Suprapubic skin (tissue), 4 donors: Measurements from ENCODE around the gene MED13L. TPM values are rescaled to one million over a fixed set of nuclear protein-coding genes. Genes with fewer than 3 reads are reported as not detected.

Experiments
- DNase-seq, 2 donors: peaks; one replicate each; pipeline ENCODE4 v3.0.0-alpha.2; 2019; ENCODE audit warnings: low spot score in 2 of 2
- H3K27ac ChIP-seq: fragments of 200-600 bp; sonication (generic); one replicate; pipeline ENCODE4 v1.5.1; 2019
- H3K27me3 ChIP-seq: fragments of 200-600 bp; sonication (generic); one replicate; pipeline ENCODE4 v1.5.1; 2019
- H3K36me3 ChIP-seq: fragments of 200-600 bp; sonication (generic); one replicate; pipeline ENCODE4 v1.5.1; 2019
- H3K4me1 ChIP-seq: fragments of 200-600 bp; sonication (generic); one replicate; pipeline ENCODE4 v1.5.1; 2019
- H3K4me3 ChIP-seq: fragments of 200-600 bp; sonication (generic); one replicate; pipeline ENCODE4 v1.5.1; 2019; ENCODE audit warnings: mild to moderate bottlenecking
- H3K9me3 ChIP-seq: fragments of 200-600 bp; sonication (generic); one replicate; pipeline ENCODE4 v1.5.1; 2019
- EP300 ChIP-seq: sonication (generic); formaldehyde crosslinking; IDR thresholded peaks from one replicate; pipeline ENCODE4 v1.6.1; 2017; ENCODE audit warnings: antibody characterized with exemption
- POLR2A ChIP-seq, 2 donors: fragments of 450-650 bp; IDR thresholded peaks; one replicate each; pipeline ENCODE4 v1.6.1; 2017; ENCODE audit warnings: antibody characterized with exemption in 2 of 2, mild to moderate bottlenecking in 2 of 2, moderate library complexity in 2 of 2
- POLR2AphosphoS5 ChIP-seq, 3 donors: sonication (generic); formaldehyde crosslinking; IDR thresholded peaks; one replicate each; pipeline ENCODE4 v1.6.1; 2017; ENCODE audit warnings: antibody characterized with exemption in 3 of 3
- WGBS: methylation state at CpG from one replicate; pipeline ENCODE4 v1.1.5; 2018; 5-methylcytosine and 5-hydroxymethylcytosine counted together
- total RNA-seq, 4 donors: library from RNA; depleted of rRNA; stranded (reverse); fragments of >200 nt; gene quantifications; one replicate each; pipeline ENCODE4 v1.1.0, GENCODE V29; 2016
- TF ChIP-seq, protein P1 (sequence below), 2 donors: fragments of 200-600 bp in 1 of 2; fragments of 450-650 bp in 1 of 2; sonication (generic) in 1 of 2; IDR thresholded peaks; one replicate each; pipeline ENCODE4 v1.5.1; 2016 to 2019; ENCODE audit warnings: antibody characterized with exemption in 2 of 2, mild to moderate bottlenecking in 1 of 2, moderate library complexity in 1 of 2

Gene MED13L
- total RNA-seq, 4 donors from 2014 or later = 173 to 418 (median 228) TPM

DNA sequence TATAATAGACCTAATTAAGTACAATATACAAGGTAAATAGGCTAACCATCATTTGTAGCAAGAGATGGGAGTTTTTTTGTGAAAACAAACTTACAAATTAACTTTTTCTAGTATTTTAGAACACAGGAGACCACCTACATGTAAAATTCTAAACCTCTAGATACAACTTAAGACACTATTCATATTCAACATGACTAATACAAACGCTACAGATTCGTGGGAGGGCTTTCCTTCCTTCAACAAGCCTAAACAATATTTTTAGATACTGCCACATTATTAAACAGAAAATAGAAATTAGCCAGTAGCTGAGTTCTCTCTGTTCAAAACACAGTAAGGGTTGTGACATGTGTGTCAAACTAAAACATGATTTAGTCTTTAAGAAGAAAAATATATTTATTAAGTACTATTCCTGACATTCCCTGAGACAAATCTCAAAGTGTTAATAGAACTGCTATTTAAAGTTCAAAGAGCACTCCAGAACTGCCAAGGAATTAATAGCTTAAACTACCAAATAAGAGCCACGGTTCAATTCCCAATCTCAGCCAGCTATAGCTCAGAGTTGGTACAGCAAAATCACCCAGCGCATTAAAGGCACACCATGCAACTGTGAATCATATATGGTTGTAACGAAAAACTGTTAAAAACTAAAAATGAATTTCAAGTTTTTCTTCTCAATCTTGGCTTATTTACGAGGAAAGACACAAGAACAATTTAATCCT lies 10.7 kb downstream of the MED13L start:
- TF ChIP-seq POLR2AphosphoS5 (IDR thresholded peaks at IDR 0.05) = no peak
- TF ChIP-seq EP300 = no peak
- WGBS = 44% methylated on average over 6 of the region's 6 CpGs
- Histone ChIP-seq H3K27me3 (no peaks in the 10 kb centered on the region), H3K9me3 (no peaks in the 10 kb centered on the region), H3K4me3 (no peak overlapping the region), H3K27ac (no peak overlapping the region), H3K36me3 (no peaks in the 10 kb centered on the region), H3K4me1 (peaks cover 63% of the 10 kb centered on the region)
- no peak for DNase-seq

DNA sequence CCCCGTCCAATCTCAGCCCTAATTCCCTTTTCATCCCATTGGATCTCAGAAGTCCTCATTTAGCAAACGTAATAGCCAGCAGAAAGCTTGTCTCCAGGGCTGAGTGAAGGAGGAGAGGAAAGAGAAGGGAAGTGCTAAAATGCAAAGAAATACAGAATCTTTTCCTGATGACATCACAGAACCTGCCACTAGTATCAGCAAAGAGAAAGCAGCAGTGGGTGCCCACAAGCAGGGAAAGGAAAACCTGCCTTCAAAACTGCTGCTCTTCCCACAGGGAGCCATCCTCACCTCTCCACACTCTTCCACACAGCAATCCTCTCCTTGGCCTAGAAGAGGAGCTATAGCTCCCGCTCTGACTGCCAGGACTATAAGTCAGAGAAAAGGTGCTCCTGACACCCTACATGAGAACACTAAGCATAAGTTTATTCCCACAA lies 11.3 kb downstream of the MED13L start:
- Histone ChIP-seq H3K4me1 (peaks cover 66% of the 10 kb centered on the region), H3K36me3 (no peaks in the 10 kb centered on the region), H3K27ac (no peak overlapping the region)

DNA sequence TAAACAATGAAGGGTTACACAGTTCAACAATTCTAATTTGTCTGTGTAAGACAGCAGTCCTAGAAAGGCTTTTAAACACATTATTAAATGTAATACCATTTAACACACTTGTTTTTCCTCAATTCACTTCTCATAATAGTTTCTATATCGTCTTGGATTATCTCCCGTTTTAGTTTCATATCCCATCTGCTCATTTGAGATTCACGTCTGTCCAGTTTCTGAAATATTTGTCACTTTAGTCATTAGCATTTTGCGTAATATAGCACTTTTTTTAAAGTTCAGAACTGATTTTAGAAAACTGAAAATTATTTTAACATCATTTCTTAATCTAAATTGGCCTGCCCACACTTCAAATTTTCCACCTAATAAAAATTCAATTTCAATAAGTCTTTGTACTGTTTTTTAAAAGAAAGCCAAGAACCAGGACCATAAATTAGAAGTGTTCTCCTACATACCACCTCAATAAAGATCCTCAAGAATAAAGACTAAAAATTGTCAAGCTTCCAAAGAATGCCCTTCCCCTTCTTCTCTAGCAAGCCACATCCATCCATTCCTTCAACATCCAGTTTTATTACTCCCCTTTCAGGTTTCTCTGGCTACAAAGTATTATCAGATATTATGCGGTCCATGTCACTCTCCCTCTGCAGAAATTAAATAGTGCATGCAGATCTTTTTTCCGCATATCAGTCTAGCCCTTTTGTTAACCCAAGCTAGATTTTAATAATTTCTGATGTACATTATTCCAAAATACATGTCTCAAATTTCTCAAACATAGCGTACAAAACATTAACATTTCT lies 11.9 kb downstream of the MED13L start:
- H3K27ac ChIP-seq = no peak overlapping the region
- TF ChIP-seq POLR2A (IDR thresholded peaks at IDR 0.05) (no peak), EP300 (no peak), POLR2AphosphoS5 (IDR thresholded peaks at IDR 0.05) (no peak)
- TF ChIP-seq, protein P1, sequence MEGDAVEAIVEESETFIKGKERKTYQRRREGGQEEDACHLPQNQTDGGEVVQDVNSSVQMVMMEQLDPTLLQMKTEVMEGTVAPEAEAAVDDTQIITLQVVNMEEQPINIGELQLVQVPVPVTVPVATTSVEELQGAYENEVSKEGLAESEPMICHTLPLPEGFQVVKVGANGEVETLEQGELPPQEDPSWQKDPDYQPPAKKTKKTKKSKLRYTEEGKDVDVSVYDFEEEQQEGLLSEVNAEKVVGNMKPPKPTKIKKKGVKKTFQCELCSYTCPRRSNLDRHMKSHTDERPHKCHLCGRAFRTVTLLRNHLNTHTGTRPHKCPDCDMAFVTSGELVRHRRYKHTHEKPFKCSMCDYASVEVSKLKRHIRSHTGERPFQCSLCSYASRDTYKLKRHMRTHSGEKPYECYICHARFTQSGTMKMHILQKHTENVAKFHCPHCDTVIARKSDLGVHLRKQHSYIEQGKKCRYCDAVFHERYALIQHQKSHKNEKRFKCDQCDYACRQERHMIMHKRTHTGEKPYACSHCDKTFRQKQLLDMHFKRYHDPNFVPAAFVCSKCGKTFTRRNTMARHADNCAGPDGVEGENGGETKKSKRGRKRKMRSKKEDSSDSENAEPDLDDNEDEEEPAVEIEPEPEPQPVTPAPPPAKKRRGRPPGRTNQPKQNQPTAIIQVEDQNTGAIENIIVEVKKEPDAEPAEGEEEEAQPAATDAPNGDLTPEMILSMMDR (IDR thresholded peaks at IDR 0.05) = no peak
- H3K27me3 ChIP-seq = no peaks in the 10 kb centered on the region
- no peaks in the 10 kb centered on the region for H3K9me3 ChIP-seq
- WGBS = 42% methylated on average over 7 of the region's 7 CpGs
- no peaks in the 10 kb centered on the region for H3K36me3 ChIP-seq
- no peak overlapping the region for H3K4me3 ChIP-seq
- peaks cover 71% of the 10 kb centered on the region for H3K4me1 ChIP-seq
- no peak for DNase-seq

More for the DNA sequence above, 11.3 kb downstream of the MED13L start:
- Histone ChIP-seq H3K9me3 (no peaks in the 10 kb centered on the region), H3K4me3 (no peak overlapping the region), H3K27me3 (no peaks in the 10 kb centered on the region)
- DNase-seq = no peak
- WGBS = 56% methylated on average over 3 of the region's 3 CpGs
- TF ChIP-seq POLR2A (IDR thresholded peaks at IDR 0.05) = no peak
- TF ChIP-seq EP300 = no peak
- TF ChIP-seq POLR2AphosphoS5 (IDR thresholded peaks at IDR 0.05) = no peak
- TF ChIP-seq, protein P1 (IDR thresholded peaks at IDR 0.05) = no peak

DNA sequence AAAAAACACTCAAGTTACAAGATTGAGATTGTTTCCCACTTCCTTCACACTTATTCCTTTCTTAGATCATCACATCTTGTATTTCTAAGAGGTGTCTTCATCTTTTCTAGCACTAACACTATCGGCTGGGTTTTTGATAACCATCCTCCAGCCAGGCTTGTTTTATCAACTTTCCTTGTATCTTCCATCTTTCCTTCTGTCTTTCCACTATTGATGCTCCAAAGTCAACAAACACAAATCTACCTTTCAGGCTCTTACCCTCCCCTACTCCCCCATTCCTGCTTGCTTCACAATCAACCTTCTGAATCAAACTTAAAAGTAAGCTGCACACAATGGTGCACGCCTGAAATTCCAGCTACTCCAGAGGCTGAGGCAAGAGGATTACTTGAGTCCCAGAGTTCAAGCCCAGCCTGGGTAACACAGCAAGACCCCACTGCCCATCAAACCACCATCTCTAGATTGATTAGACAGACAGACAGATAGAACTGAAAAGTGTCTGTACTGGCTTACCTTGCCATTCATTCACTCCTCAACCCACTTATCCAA lies 12.9 kb downstream of the MED13L start:
- 64% methylated on average over 2 of the region's 2 CpGs for WGBS
- TF ChIP-seq EP300 (no peak), POLR2A (IDR thresholded peaks at IDR 0.05) (no peak), POLR2AphosphoS5 (IDR thresholded peaks at IDR 0.05) (no peak)
- TF ChIP-seq, protein P1 (IDR thresholded peaks at IDR 0.05) = no peak

DNA sequence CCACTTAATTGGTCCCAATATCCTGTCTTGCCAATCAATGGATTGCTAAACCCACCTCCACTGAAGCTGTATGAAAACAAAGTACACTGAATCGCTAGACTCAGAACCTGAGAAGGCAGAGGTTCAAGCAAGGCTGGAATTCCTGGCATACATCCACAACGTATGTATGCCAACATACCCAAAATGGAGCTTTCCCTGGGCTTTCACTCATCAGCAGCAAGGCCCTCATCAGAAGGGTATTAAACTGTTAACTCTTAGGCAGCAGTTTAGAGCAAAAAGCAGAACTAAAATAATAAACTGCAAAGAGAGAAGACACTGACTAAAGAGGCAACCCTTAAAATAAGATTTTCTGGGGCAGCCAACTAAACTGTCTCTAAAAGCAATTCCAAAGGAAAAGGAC lies 13.6 kb downstream of the MED13L start:
- Histone ChIP-seq H3K36me3 (no peaks in the 10 kb centered on the region), H3K4me3 (no peak overlapping the region), H3K27me3 (no peaks in the 10 kb centered on the region), H3K4me1 (peaks cover 67% of the 10 kb centered on the region), H3K9me3 (no peaks in the 10 kb centered on the region), H3K27ac (no peak overlapping the region)
- TF ChIP-seq, protein P1 (IDR thresholded peaks at IDR 0.05) = no peak
- no peak for TF ChIP-seq EP300
- TF ChIP-seq POLR2AphosphoS5 (IDR thresholded peaks at IDR 0.05) = no peak
- no peak for TF ChIP-seq POLR2A (IDR thresholded peaks at IDR 0.05)
- WGBS = 26% methylated on average over 2 of the region's 2 CpGs
- DNase-seq = no peak

More for the DNA sequence above, 12.9 kb downstream of the MED13L start:
- H3K9me3 ChIP-seq = no peaks in the 10 kb centered on the region
- H3K4me1 ChIP-seq = peaks cover 69% of the 10 kb centered on the region
- H3K4me3 ChIP-seq = no peak overlapping the region
- no peaks in the 10 kb centered on the region for H3K36me3 ChIP-seq
- DNase-seq = no peak
- H3K27me3 ChIP-seq = no peaks in the 10 kb centered on the region
- H3K27ac ChIP-seq = no peak overlapping the region
